Gastrocnemius medialis (tissue), 4 donors: ENCODE results near the gene TIGD1.

Experiments
- CTCF ChIP-seq, 5 experiments: fragments of 450-650 bp in 3 of 5; fragments of 200-600 bp in 2 of 5; sonication (generic) in 2 of 5; IDR thresholded peaks in 4 of 5; conservative IDR thresholded peaks in 1 of 5; 1 replicate in 4 of 5; 2 replicates in 1 of 5; pipeline ENCODE4 v1.5.1; 2016 to 2019; ENCODE audit warnings: antibody characterized with exemption in 5 of 5, mild to moderate bottlenecking in 3 of 5, moderate library complexity in 3 of 5
- POLR2A ChIP-seq, 2 donors: fragments of 450-650 bp; IDR thresholded peaks; one replicate each; pipeline ENCODE4 v1.6.1; 2017; ENCODE audit warnings: antibody characterized with exemption in 2 of 2, mild to moderate bottlenecking in 2 of 2, moderate library complexity in 2 of 2

DNA sequence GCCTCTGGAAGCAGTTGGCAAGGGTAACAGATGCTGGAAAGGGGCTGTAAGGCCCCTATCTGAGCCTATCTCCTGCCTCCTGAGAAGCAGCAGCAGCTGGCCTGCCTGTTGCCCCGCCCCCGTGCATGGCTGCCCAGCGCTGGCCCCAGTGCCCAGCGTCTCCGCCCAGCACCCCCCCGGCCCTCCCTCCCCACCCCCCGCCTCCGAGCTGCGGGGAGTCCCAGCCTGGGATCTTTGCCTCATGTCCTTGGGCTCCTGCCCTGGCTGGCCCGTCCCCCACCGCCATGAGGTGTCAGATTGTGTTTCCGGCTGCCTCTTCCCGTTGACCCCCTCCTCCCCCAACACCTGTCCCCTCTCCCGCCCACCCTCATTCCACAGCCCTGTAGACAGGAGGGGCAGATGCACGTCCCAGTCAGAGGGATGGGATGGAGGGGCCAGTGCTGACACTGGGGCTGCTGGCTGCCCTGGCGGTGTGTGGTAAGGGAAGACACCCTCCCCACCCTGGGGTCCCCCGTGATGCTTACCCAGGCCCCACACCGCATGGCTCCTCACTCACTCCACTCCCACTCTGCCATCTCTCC lies 24.5 kb downstream of the TIGD1 start, which contains the start of gene CHRND:
- TF ChIP-seq POLR2A (IDR thresholded peaks at IDR 0.05) = peak; percentile 40 to 43
- TF ChIP-seq CTCF (IDR thresholded peaks at IDR 0.05 in 4 of 5, conservative IDR thresholded peaks at IDR 0.05 in 1 of 5) = no peak
